Neuronal stem cell (in vitro differentiated cells): ENCODE measurements around the gene STARD8.

ENCODE experiments used
- DNase-seq: peaks from one replicate; pipeline ENCODE4 v3.0.0-alpha.2; 2013; ENCODE audit warnings: low spot score
- H2AFZ ChIP-seq: one replicate; pipeline ENCODE4 v1.6.1; 2013; ENCODE audit warnings: mild to moderate bottlenecking, low read length, inconsistent platforms
- H2AK5ac ChIP-seq: 2 replicates; pipeline ENCODE4 v1.6.1; 2013; ENCODE audit warnings: low read depth, mild to moderate bottlenecking, inconsistent platforms, low read length, moderate library complexity, mixed read lengths
- H2BK120ac ChIP-seq: 2 replicates; pipeline ENCODE4 v1.6.1; 2013; ENCODE audit warnings: low read depth, mild to moderate bottlenecking, inconsistent platforms, low read length, moderate library complexity, mixed read lengths
- H2BK12ac ChIP-seq: one replicate; pipeline ENCODE4 v1.6.1; 2013; ENCODE audit warnings: low read length, inconsistent platforms
- H2BK15ac ChIP-seq: 2 replicates; pipeline ENCODE4 v1.6.1; 2013; ENCODE audit warnings: mild to moderate bottlenecking, low read length, inconsistent platforms, mixed read lengths
- H2BK5ac ChIP-seq: one replicate; pipeline ENCODE4 v1.6.1; 2013; ENCODE audit warnings: inconsistent platforms, mild to moderate bottlenecking, low read length, moderate library complexity
- H3K14ac ChIP-seq: one replicate; pipeline ENCODE4 v1.6.1; 2013; ENCODE audit warnings: low read length, inconsistent platforms
- H3K18ac ChIP-seq: 2 replicates; pipeline ENCODE4 v1.6.1; 2013; ENCODE audit warnings: low read length, inconsistent platforms
- H3K23ac ChIP-seq: 2 replicates; pipeline ENCODE4 v1.6.1; 2013; ENCODE audit warnings: low read depth, mild to moderate bottlenecking, mixed read lengths, low read length, inconsistent platforms; ENCODE audit not compliant: poor library complexity
- H3K27ac ChIP-seq: replicated peaks from 3 replicates; pipeline ENCODE4 v1.5.1; 2013; ENCODE audit warnings: low read length, inconsistent platforms
- H3K27me3 ChIP-seq, 3 experiments: 2 replicates each; pipeline ENCODE4 v1.6.1; 2013; ENCODE audit warnings: low read length in 3 of 3, mild to moderate bottlenecking in 2 of 3, inconsistent platforms in 1 of 3, low read depth in 1 of 3, mixed read lengths in 1 of 3, moderate library complexity in 1 of 3; ENCODE audit not compliant: control insufficient read depth in 3 of 3, insufficient read depth in 3 of 3
- H3K36me3 ChIP-seq, 2 donors: replicated peaks in 1 of 2; 2 replicates each; pipeline ENCODE4 v1.6.1; 2013; ENCODE audit warnings: low read length in 2 of 2; ENCODE audit not compliant: control insufficient read depth in 2 of 2, insufficient read depth in 2 of 2
- H3K4ac ChIP-seq: 2 replicates; pipeline ENCODE4 v1.6.1; 2013; ENCODE audit warnings: inconsistent platforms, mild to moderate bottlenecking, low read length, moderate library complexity
- H3K4me1 ChIP-seq, 2 donors: 1 replicate in 1 of 2; 2 replicates in 1 of 2; pipeline ENCODE4 v1.6.1; 2013; ENCODE audit warnings: low read length in 2 of 2, low read depth in 1 of 2; ENCODE audit not compliant: control insufficient read depth in 2 of 2, insufficient read depth in 1 of 2
- H3K4me2 ChIP-seq: one replicate; pipeline ENCODE4 v1.6.1; 2013; ENCODE audit warnings: mild to moderate bottlenecking, low read length, inconsistent platforms; ENCODE audit not compliant: insufficient read depth, poor library complexity, severe bottlenecking
- H3K4me3 ChIP-seq, 2 donors: 2 replicates each; pipeline ENCODE4 v1.5.1; 2013; ENCODE audit warnings: low read length in 2 of 2, mild to moderate bottlenecking in 2 of 2, inconsistent platforms in 1 of 2, moderate library complexity in 1 of 2
- H3K79me1 ChIP-seq: one replicate; pipeline ENCODE4 v1.6.1; 2013; ENCODE audit warnings: low read depth, mild to moderate bottlenecking, inconsistent platforms, low read length, moderate library complexity
- H3K9ac ChIP-seq: one replicate; pipeline ENCODE4 v1.6.1; 2013; ENCODE audit warnings: mild to moderate bottlenecking, low read depth, low read length, inconsistent platforms; ENCODE audit not compliant: poor library complexity
- H3K9me3 ChIP-seq, 2 donors: replicated peaks in 1 of 2; 2 replicates each; pipeline versions ENCODE3 to v1.6.1; 2013; ENCODE audit warnings: low read length in 2 of 2, mild to moderate bottlenecking in 2 of 2, inconsistent platforms in 1 of 2, low read depth in 1 of 2, mixed read lengths in 1 of 2, moderate library complexity in 1 of 2; ENCODE audit not compliant: control insufficient read depth in 2 of 2, insufficient read depth in 1 of 2
- H4K8ac ChIP-seq: one replicate; pipeline ENCODE4 v1.6.1; 2013; ENCODE audit warnings: low read depth, mild to moderate bottlenecking, inconsistent platforms, low read length, moderate library complexity
- H4K91ac ChIP-seq: one replicate; pipeline ENCODE4 v1.6.1; 2013; ENCODE audit warnings: low read length, low read depth, mild to moderate bottlenecking, inconsistent platforms; ENCODE audit not compliant: poor library complexity
- WGBS, 2 donors: extraction: QIAGEN DNeasy Blood & Tissue Kit; methylation state at CpG; one replicate each; pipeline ENCODE4 v1.1.7; 2013; ENCODE audit warnings: missing lambda C conversion rate in 2 of 2, mixed read lengths in 1 of 2; ENCODE audit not compliant: insufficient read length in 2 of 2, insufficient replicate concordance in 1 of 2; ENCODE audit errors: extremely low coverage in 2 of 2; 5-methylcytosine and 5-hydroxymethylcytosine counted together

The STARD8 gene

DNA sequence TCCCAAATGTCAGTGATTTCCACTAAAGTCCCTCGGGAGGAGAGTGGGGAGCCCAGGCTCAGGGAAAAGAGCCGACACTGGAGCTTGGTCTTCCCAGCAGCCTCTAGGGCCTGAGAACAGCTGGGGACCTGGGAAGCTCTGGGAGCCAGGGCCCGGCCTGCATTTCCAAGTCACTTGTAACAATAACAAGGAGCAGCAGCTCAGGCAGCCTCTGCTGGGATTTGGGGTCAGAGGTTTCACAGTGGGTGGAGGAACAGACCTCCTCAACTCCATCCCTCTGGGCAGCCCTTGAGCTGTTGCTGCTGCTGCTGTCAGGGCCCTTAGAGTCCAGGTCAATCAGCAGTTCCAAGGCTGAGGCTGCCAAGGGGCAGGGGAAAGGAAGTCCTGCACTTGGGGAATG is 11.1 kb downstream of the STARD8 start:
- Histone ChIP-seq H3K79me1 (no peaks in the 10 kb centered on the region), H3K4me3 (no peak overlapping the region), H2BK120ac (no peak overlapping the region), H3K9me3 (no peaks in the 10 kb centered on the region), H2BK12ac (no peak overlapping the region), H4K8ac (no peak overlapping the region), H3K4ac (no peak overlapping the region), H3K23ac (no peak overlapping the region), H3K4me1 (peaks cover 6 to 9% of the 10 kb centered on the region in 2 donors), H3K14ac (no peak overlapping the region), H3K9ac (no peak overlapping the region), H3K4me2 (no peak overlapping the region), H3K27me3 (peaks cover 0 to 17% (median 0%) of the 10 kb centered on the region in 3 experiments), H2BK15ac (no peak overlapping the region), H3K27ac (no peak overlapping the region), H2BK5ac (no peak overlapping the region), H3K36me3 (no peaks in the 10 kb centered on the region), H2AFZ (peak overlapping the region; percentile 66), H3K18ac (no peak overlapping the region), H2AK5ac (no peak overlapping the region), H4K91ac (no peak overlapping the region)
- no peak for DNase-seq
- WGBS, 2 donors, result no CpG with 5 or more reads among the region's 3 CpGs

DNA sequence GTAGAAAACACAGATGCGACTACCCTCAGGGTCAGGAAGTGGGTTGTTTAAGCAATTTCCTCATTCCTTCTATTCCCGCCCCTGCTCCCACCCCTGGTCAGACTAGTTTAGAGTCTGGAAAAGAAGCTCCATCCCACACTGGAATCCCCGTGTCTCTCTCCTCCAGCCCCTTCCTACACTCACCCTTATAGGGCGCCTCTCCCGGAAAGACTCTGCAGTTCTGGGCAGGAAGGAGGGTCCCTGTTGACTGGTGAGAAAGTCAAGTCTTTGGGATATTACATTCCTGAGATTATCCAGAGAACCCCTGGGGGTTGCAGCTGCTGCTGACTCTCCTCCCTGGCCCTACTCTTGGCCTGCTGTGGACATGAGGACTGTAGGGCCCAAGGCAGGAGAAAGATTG is 11.9 kb downstream of the STARD8 start:
- no CpG with 5 or more reads among the region's 5 CpGs for WGBS, 2 donors
- no peak overlapping the region for H2AFZ ChIP-seq
- no peak for DNase-seq

DNA sequence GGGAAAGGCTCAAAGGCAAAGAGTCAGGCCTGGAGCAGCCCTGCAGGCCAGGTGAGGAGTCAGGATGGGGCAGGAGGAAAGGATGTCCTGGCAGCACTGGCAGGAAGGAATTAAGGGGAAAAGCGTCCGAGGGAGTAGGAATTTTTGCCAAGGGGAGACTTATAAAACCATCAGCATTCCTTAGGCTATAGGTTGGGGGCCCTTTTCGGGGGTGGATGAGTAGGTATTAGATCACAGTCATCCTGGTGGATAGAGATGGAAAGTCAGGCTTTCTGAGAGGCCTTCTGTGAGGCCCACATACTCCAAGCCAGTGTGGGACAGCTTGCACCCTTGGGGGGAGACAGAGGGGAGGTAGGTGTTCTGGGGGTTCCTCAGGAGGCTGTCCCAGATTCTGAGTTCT is 12.3 kb downstream of the STARD8 start:
- WGBS, 2 donors, result no CpG with 5 or more reads among the region's 3 CpGs

More for the DNA sequence above, 11.9 kb downstream of the STARD8 start:
- Histone ChIP-seq H3K4ac (no peak overlapping the region), H3K36me3 (no peaks in the 10 kb centered on the region), H3K23ac (no peak overlapping the region), H2AK5ac (no peak overlapping the region), H3K4me3 (no peak overlapping the region), H3K27ac (no peak overlapping the region), H4K91ac (no peak overlapping the region), H3K79me1 (no peaks in the 10 kb centered on the region), H2BK120ac (no peak overlapping the region), H2BK12ac (no peak overlapping the region), H3K27me3 (peaks cover 0 to 20% (median 0%) of the 10 kb centered on the region in 3 experiments), H3K9ac (no peak overlapping the region), H3K9me3 (no peaks in the 10 kb centered on the region), H2BK15ac (no peak overlapping the region), H3K4me1 (peaks cover 6 to 9% of the 10 kb centered on the region in 2 donors), H4K8ac (no peak overlapping the region), H3K4me2 (no peak overlapping the region), H2BK5ac (no peak overlapping the region), H3K14ac (no peak overlapping the region), H3K18ac (no peak overlapping the region)

DNA sequence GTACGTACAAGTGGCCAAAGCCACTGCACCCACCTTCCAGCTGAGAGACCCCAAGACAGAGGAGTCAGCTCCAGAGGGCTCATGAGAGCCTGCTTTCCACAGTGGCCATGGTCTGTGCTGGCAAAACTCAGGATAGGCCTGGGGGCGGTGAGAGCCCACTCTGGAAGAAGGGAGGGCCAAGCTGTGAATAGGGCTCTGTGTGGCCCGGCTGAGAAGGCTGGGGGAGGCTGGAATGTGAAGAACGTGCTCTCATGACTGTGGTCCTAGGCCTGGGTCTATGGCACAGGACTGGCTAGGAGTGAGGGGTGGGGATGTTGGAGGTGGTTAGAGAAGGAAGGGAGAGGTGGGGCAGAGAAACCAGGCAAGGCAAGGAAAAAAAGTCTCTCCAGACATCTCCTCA is 13.3 kb downstream of the STARD8 start:
- Histone ChIP-seq H4K91ac (no peak overlapping the region), H3K4me3 (no peak overlapping the region), H3K9ac (no peak overlapping the region), H4K8ac (no peak overlapping the region), H2BK5ac (no peak overlapping the region), H3K36me3 (no peaks in the 10 kb centered on the region), H3K9me3 (no peaks in the 10 kb centered on the region), H2BK120ac (no peak overlapping the region), H3K4me1 (peaks cover 6 to 9% of the 10 kb centered on the region in 2 donors), H3K4me2 (no peak overlapping the region), H3K23ac (no peak overlapping the region), H2AK5ac (no peak overlapping the region), H2AFZ (no peak overlapping the region), H3K14ac (no peak overlapping the region), H3K18ac (no peak overlapping the region), H3K4ac (no peak overlapping the region), H2BK15ac (no peak overlapping the region), H3K27ac (no peak overlapping the region), H3K27me3 (peaks cover 0 to 20% (median 0%) of the 10 kb centered on the region in 3 experiments), H2BK12ac (no peak overlapping the region), H3K79me1 (no peaks in the 10 kb centered on the region)
- no CpG with 5 or more reads among the region's 4 CpGs for WGBS, 2 donors
- DNase-seq, result no peak

More for the DNA sequence above, 12.3 kb downstream of the STARD8 start:
- DNase-seq, result no peak
- no peak overlapping the region for H3K9ac ChIP-seq
- no peak overlapping the region for H3K4me3 ChIP-seq
- no peak overlapping the region for H2BK15ac ChIP-seq
- no peak overlapping the region for H3K4me2 ChIP-seq
- H2AK5ac ChIP-seq, result no peak overlapping the region
- H3K4me1 ChIP-seq, result peaks cover 6 to 9% of the 10 kb centered on the region in 2 donors
- no peak overlapping the region for H2BK12ac ChIP-seq
- no peak overlapping the region for H3K14ac ChIP-seq
- no peaks in the 10 kb centered on the region for H3K9me3 ChIP-seq
- no peak overlapping the region for H2BK5ac ChIP-seq
- no peak overlapping the region for H2BK120ac ChIP-seq
- no peak overlapping the region for H4K91ac ChIP-seq
- no peaks in the 10 kb centered on the region for H3K79me1 ChIP-seq
- H3K36me3 ChIP-seq, result no peaks in the 10 kb centered on the region
- no peak overlapping the region for H3K23ac ChIP-seq
- H4K8ac ChIP-seq, result no peak overlapping the region
- H2AFZ ChIP-seq, result no peak overlapping the region
- no peak overlapping the region for H3K4ac ChIP-seq
- no peak overlapping the region for H3K27ac ChIP-seq
- H3K18ac ChIP-seq, result no peak overlapping the region
- H3K27me3 ChIP-seq, result peaks cover 0 to 20% (median 0%) of the 10 kb centered on the region in 3 experiments
